Tibial artery (tissue), 4 donors: ENCODE measurements around the gene FURIN.

Experiments used
- DNase-seq, 2 donors: peaks; one replicate each; pipeline ENCODE4 v3.0.0-alpha.2; 2019
- H3K27ac ChIP-seq, 2 donors: fragments of 200-600 bp; sonication (generic) in 1 of 2; 1 replicate in 1 of 2; 2 replicates in 1 of 2; pipeline ENCODE4 v1.5.1; 2018 to 2019; ENCODE audit warnings: mild to moderate bottlenecking in 1 of 2
- H3K27me3 ChIP-seq, 2 donors: fragments of 200-600 bp; sonication (generic) in 1 of 2; one replicate each; pipeline versions ENCODE4 v1.5.1 to v1.6.0; 2016 to 2019
- H3K36me3 ChIP-seq, 3 donors: fragments of 200-600 bp; sonication (generic) in 2 of 3; one replicate each; pipeline ENCODE4 v1.5.1; 2016 to 2019; ENCODE audit warnings: mild to moderate bottlenecking in 2 of 3
- H3K4me1 ChIP-seq, 4 donors: fragments of 200-600 bp; sonication (generic) in 2 of 4; 1 replicate in 3 of 4; 2 replicates in 1 of 4; pipeline ENCODE4 v1.5.1; 2016 to 2019
- H3K4me3 ChIP-seq, 2 donors: fragments of 200-600 bp; sonication (generic) in 1 of 2; 1 replicate in 1 of 2; 2 replicates in 1 of 2; pipeline ENCODE4 v1.5.1; 2018 to 2019; ENCODE audit warnings: mild to moderate bottlenecking in 2 of 2
- H3K9me3 ChIP-seq, 3 donors: fragments of 200-600 bp; sonication (generic) in 1 of 3; one replicate each; pipeline ENCODE4 v1.5.1; 2016 to 2019
- intact Hi-C: fragments of 100-400 bp; cut with DNase I; formaldehyde crosslinking; loops from one replicate; pipeline ENCODE4 v1.15.0; 2023; ENCODE audit warnings: low total_unique reads
- TF ChIP-seq, protein P1 (sequence below), 2 experiments: fragments of 200-600 bp in 1 of 2; fragments of 450-650 bp in 1 of 2; IDR thresholded peaks; one replicate each; pipeline ENCODE4 v1.5.1; 2017 to 2019; ENCODE audit warnings: antibody characterized with exemption in 2 of 2, mild to moderate bottlenecking in 1 of 2, moderate library complexity in 1 of 2

FURIN gene

DNA sequence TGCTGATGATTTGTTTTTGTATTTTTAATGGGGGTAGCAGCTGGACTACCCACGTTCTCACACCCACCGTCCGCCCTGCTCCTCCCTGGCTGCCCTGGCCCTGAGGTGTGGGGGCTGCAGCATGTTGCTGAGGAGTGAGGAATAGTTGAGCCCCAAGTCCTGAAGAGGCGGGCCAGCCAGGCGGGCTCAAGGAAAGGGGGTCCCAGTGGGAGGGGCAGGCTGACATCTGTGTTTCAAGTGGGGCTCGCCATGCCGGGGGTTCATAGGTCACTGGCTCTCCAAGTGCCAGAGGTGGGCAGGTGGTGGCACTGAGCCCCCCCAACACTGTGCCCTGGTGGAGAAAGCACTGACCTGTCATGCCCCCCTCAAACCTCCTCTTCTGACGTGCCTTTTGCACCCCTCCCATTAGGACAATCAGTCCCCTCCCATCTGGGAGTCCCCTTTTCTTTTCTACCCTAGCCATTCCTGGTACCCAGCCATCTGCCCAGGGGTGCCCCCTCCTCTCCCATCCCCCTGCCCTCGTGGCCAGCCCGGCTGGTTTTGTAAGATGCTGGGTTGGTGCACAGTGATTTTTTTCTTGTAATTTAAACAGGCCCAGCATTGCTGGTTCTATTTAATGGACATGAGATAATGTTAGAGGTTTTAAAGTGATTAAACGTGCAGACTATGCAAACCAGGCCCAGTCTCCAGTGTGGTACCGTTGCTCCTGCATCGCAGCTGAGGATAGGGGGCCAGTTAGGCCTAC, 14.6 kb downstream of the FURIN start:
- H3K27ac ChIP-seq: peak overlapping the region; percentile 86 to 98
- peaks cover 22 to 58% (median 53%) of the 10 kb centered on the region in 3 donors for H3K36me3 ChIP-seq
- peaks cover 0 to 38% (median 25%) of the 10 kb centered on the region in 4 donors for H3K4me1 ChIP-seq
- no peaks in the 10 kb centered on the region for H3K27me3 ChIP-seq
- no peak overlapping the region for H3K4me3 ChIP-seq
- DNase-seq: peak in 1 of 2 donors; percentile 72
- no peaks in the 10 kb centered on the region for H3K9me3 ChIP-seq
- TF ChIP-seq, protein P1, sequence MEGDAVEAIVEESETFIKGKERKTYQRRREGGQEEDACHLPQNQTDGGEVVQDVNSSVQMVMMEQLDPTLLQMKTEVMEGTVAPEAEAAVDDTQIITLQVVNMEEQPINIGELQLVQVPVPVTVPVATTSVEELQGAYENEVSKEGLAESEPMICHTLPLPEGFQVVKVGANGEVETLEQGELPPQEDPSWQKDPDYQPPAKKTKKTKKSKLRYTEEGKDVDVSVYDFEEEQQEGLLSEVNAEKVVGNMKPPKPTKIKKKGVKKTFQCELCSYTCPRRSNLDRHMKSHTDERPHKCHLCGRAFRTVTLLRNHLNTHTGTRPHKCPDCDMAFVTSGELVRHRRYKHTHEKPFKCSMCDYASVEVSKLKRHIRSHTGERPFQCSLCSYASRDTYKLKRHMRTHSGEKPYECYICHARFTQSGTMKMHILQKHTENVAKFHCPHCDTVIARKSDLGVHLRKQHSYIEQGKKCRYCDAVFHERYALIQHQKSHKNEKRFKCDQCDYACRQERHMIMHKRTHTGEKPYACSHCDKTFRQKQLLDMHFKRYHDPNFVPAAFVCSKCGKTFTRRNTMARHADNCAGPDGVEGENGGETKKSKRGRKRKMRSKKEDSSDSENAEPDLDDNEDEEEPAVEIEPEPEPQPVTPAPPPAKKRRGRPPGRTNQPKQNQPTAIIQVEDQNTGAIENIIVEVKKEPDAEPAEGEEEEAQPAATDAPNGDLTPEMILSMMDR (IDR thresholded peaks at IDR 0.05): no peak
- intact Hi-C loops: no loop called here

DNA sequence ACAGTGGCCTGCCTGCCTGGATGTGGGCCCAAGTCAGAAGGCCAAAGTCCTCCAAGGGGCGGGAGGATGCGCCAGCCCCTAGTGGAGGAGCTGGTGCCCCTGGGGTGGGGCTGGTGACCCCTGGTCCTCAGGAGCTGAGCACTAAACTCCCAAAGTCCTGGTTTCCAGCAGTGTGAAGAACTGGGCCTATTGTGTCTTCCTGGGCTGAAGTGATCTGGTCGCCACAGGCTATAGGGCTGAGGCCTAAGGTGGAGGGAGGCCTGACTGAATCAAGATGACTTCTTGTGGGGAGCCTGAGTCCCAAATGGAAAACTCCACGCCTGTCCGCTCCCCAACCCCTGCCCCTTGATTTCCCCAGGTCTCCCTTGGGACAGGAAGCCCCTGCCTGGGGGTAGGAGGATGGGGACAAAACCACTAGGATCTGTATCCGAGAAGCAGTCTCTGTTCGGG, 15.2 kb downstream of the FURIN start:
- Histone ChIP-seq H3K4me3 (peak overlapping the region; percentile 54 to 55), H3K36me3 (peaks cover 16 to 52% (median 51%) of the 10 kb centered on the region in 3 donors), H3K27ac (peak overlapping the region; percentile 86 to 98), H3K9me3 (no peaks in the 10 kb centered on the region), H3K27me3 (no peaks in the 10 kb centered on the region), H3K4me1 (peaks cover 0 to 38% (median 25%) of the 10 kb centered on the region in 4 donors)
- intact Hi-C loops: no loop called here
- no peak for DNase-seq
- TF ChIP-seq, protein P1 (IDR thresholded peaks at IDR 0.05): no peak

DNA sequence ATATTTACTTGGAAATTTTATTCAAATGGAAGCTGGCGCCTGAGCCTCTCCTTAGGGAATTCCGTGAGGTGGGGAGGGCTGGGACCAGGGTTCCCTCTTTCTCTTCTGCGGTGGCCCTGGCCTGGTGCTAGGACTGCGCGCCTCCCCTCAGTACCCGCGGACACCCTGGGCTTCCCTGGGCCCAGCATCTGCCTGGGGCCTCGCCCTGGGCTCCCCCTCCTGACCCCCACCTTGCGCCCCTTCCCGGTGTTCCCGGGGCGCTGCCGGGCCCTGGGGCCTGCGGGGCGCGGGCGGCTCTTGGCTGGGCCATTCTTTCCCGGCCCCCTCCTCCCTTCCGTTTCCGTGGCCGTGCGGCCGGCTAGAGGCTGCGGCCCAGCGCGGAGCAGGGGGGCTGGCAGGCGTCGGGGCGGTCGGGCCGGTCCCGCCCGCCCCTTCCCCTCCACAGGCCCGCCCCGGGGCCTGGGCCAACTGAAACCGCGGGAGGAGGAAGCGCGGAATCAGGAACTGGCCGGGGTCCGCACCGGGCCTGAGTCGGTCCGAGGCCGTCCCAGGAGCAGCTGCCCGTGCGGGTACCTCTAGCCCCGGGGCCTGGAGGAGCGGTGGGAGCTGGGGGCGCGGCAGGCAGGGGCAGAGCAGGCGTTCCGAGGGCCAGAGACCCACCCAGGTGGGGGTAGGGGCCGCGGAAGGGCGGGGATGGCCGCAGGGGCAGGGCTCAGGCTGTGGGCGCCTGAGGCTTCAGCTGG, 15.8 kb downstream of the FURIN start, which contains the start of gene FES:
Gene FES (plus strand): TSS at position 529 of the 743 bp plus-strand sequence. CDS start 542 bp downstream, outside the sequence.
- Histone ChIP-seq H3K9me3 (no peaks in the 10 kb centered on the region), H3K4me1 (peaks cover 0 to 38% (median 25%) of the 10 kb centered on the region in 4 donors), H3K27ac (peak within 1 kb of the TSS; percentile 86 to 98), H3K36me3 (peaks cover 11 to 51% (median 48%) of the 10 kb centered on the region in 3 donors), H3K27me3 (no peaks in the 10 kb centered on the region), H3K4me3 (peak within 1 kb of the TSS; percentile 54 to 55)
- peak; percentile 60 to 87 for DNase-seq
- TF ChIP-seq, protein P1 (IDR thresholded peaks at IDR 0.05): no peak
- intact Hi-C loops: no loop called here

DNA sequence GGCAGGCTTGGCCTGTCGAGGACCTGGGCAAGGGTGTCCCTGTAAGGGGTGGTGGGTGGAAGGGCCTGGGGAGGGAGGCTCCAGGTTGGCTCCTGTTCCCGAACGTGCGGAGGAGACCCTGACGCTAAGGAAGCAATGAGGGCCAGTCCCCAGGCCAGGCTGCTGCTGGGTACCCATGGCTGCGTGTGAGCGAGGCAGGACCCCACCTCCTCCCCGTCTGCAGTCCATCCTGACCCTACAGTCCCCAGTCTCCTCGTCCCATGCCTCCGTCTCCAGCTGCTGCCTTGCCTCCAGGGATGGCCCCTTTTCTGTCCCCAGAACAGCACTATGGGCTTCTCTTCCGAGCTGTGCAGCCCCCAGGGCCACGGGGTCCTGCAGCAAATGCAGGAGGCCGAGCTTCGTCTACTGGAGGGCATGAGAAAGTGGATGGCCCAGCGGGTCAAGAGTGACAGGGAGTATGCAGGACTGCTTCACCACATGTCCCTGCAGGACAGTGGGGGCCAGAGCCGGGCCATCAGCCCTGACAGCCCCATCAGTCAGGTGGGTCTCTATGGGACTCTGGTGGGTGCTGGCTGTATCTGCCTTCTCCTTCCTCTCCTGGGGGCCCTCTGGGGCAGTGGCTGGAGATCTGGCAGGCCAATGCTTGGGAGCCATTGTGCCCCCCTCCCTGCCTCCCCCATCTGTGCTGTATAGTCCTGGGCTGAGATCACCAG, 16.5 kb downstream of the FURIN start:
- peak overlapping the region; percentile 86 to 98 for H3K27ac ChIP-seq
- no peaks in the 10 kb centered on the region for H3K27me3 ChIP-seq
- TF ChIP-seq, protein P1 (IDR thresholded peaks at IDR 0.05): no peak
- H3K4me3 ChIP-seq: peak overlapping the region; percentile 54 to 55
- H3K4me1 ChIP-seq: peaks cover 0 to 38% (median 25%) of the 10 kb centered on the region in 4 donors
- intact Hi-C loops: no loop called here
- peaks cover 6 to 51% (median 48%) of the 10 kb centered on the region in 3 donors for H3K36me3 ChIP-seq
- no peaks in the 10 kb centered on the region for H3K9me3 ChIP-seq
- peak in 1 of 2 donors; percentile 68 for DNase-seq
